Activated T-cell treated with anti-CD3 and anti-CD28 coated beads, Interleukin-2, amount 50 U/mL, for 72 hours (primary cell): ENCODE results near the gene CCNB2. TPM values are rescaled to one million over a fixed set of nuclear protein-coding genes. Genes with fewer than 3 reads are reported as not detected.
"Not testable (repeated sequence)": the region's sequence is repeated elsewhere in the genome, so short reads cannot be mapped to it uniquely, and the experiment has no call there.

Experiments used
- ATAC-seq, 2 donors: fragments of 150-1000 bp; cut with Tn5 transposase; replicated peaks in 1 of 2; 2 replicates each; pipeline ENCODE4 v1.10.0; 2021; ENCODE audit warnings: moderate library complexity in 2 of 2, mild to moderate bottlenecking in 1 of 2
- DNase-seq, 2 donors: peaks; one replicate each; pipeline ENCODE4 v3.0.0; 2021 to 2022; ENCODE audit warnings: mixed read lengths in 1 of 2
- H3K27ac Mint-ChIP-seq: one replicate; pipeline ENCODE4 v1.8.0; 2022; ENCODE audit warnings: mild to moderate bottlenecking, moderate library complexity, mixed read lengths
- H3K27me3 Mint-ChIP-seq: one replicate; pipeline ENCODE4 v1.8.0; 2022; ENCODE audit warnings: low read depth, mixed read lengths
- H3K36me3 Mint-ChIP-seq, 2 donors: one replicate each; pipeline ENCODE4 v1.8.0; 2022; ENCODE audit warnings: mixed read lengths in 2 of 2, mild to moderate bottlenecking in 1 of 2; ENCODE audit not compliant: insufficient read depth in 2 of 2
- H3K4me1 Mint-ChIP-seq: one replicate; pipeline ENCODE4 v1.8.0; 2022; ENCODE audit warnings: low read depth, mixed read lengths
- H3K4me3 Mint-ChIP-seq, 2 donors: one replicate each; pipeline ENCODE4 v1.8.0; 2022; ENCODE audit warnings: mild to moderate bottlenecking in 2 of 2, mixed read lengths in 2 of 2, moderate library complexity in 2 of 2
- H3K9me3 Mint-ChIP-seq, 2 donors: one replicate each; pipeline ENCODE4 v1.8.0; 2022; ENCODE audit warnings: mixed read lengths in 2 of 2
- total RNA-seq, 2 donors: library from RNA; stranded (reverse); gene quantifications; one replicate each; pipeline ENCODE4 v1.2.3, GENCODE V29; 2022

CCNB2 gene
- total RNA-seq, 2 donors from 2014 or later: 65.9 to 77.8 TPM

- H3K27ac Mint-ChIP-seq: no peak overlapping the region
- DNase-seq (no peak), ATAC-seq (no peak)
- H3K36me3 Mint-ChIP-seq: peaks cover 12 to 45% of the 10 kb centered on the region in 2 donors
- no peak overlapping the region for H3K4me3 Mint-ChIP-seq
- no peaks in the 10 kb centered on the region for H3K4me1 Mint-ChIP-seq
- H3K27me3 Mint-ChIP-seq: no peaks in the 10 kb centered on the region
- no peaks in the 10 kb centered on the region for H3K9me3 Mint-ChIP-seq
These were observed 10.1 kb downstream of the CCNB2 start for GRCh38 chr15:59115047-59115446.

- DNase-seq: no peak
- peaks cover 12 to 47% of the 10 kb centered on the region in 2 donors for H3K36me3 Mint-ChIP-seq
- no peaks in the 10 kb centered on the region for H3K4me1 Mint-ChIP-seq
- H3K9me3 Mint-ChIP-seq: no peaks in the 10 kb centered on the region
- H3K27me3 Mint-ChIP-seq: no peaks in the 10 kb centered on the region
- ATAC-seq: no peak
- no peak overlapping the region for H3K4me3 Mint-ChIP-seq
- no peak overlapping the region for H3K27ac Mint-ChIP-seq
These were observed 11.2 kb downstream of the CCNB2 start for GRCh38 chr15:59116141-59116540.

- H3K9me3 Mint-ChIP-seq: no peaks in the 10 kb centered on the region
- no peaks in the 10 kb centered on the region for H3K4me1 Mint-ChIP-seq
- H3K27ac Mint-ChIP-seq: no peak overlapping the region
- DNase-seq (no peak), ATAC-seq (no peak)
- no peaks in the 10 kb centered on the region for H3K27me3 Mint-ChIP-seq
- H3K4me3 Mint-ChIP-seq: no peak overlapping the region
- peaks cover 12 to 47% of the 10 kb centered on the region in 2 donors for H3K36me3 Mint-ChIP-seq
These were observed 11.8 kb downstream of the CCNB2 start for GRCh38 chr15:59116771-59117170.

GRCh38 chr15:59119625-59120024 is 14.7 kb downstream of the CCNB2 start:
- no peaks in the 10 kb centered on the region for H3K4me1 Mint-ChIP-seq
- peaks cover 9 to 36% of the 10 kb centered on the region in 2 donors for H3K36me3 Mint-ChIP-seq
- DNase-seq (no peak), ATAC-seq (no peak)
- no peak overlapping the region for H3K27ac Mint-ChIP-seq
- no peaks in the 10 kb centered on the region for H3K9me3 Mint-ChIP-seq
- H3K27me3 Mint-ChIP-seq: no peaks in the 10 kb centered on the region
- no peak overlapping the region for H3K4me3 Mint-ChIP-seq

GRCh38 chr15:59120937-59121336 is 16.0 kb downstream of the CCNB2 start:
- Mint-ChIP-seq H3K9me3 (no peaks in the 10 kb centered on the region), H3K36me3 (peaks cover 8 to 39% of the 10 kb centered on the region in 2 donors), H3K4me1 (no peaks in the 10 kb centered on the region), H3K27ac (no peak overlapping the region), H3K27me3 (no peaks in the 10 kb centered on the region), H3K4me3 (no peak overlapping the region)
- ATAC-seq: no peak
- no peak for DNase-seq

- no peak overlapping the region for H3K27ac Mint-ChIP-seq
These were observed 19.3 kb downstream of the CCNB2 start for GRCh38 chr15:59124261-59124660.

GRCh38 chr15:59125683-59126082 is 20.7 kb downstream of the CCNB2 start:
- H3K36me3 Mint-ChIP-seq: peaks cover 30 to 56% of the 10 kb centered on the region in 2 donors
- not testable (repeated sequence) for H3K4me1 Mint-ChIP-seq, H3K27ac Mint-ChIP-seq, H3K4me3 Mint-ChIP-seq, DNase-seq, H3K27me3 Mint-ChIP-seq, ATAC-seq
- peaks cover 2 to 11% of the 10 kb centered on the region in 2 donors for H3K9me3 Mint-ChIP-seq

More at GRCh38 chr15:59124261-59124660, 19.3 kb downstream of the CCNB2 start:
- peaks cover 19 to 47% of the 10 kb centered on the region in 2 donors for H3K36me3 Mint-ChIP-seq
- H3K4me3 Mint-ChIP-seq: no peak overlapping the region
- peaks cover 0 to 11% of the 10 kb centered on the region in 2 donors for H3K9me3 Mint-ChIP-seq
- H3K4me1 Mint-ChIP-seq: no peaks in the 10 kb centered on the region
- H3K27me3 Mint-ChIP-seq: no peaks in the 10 kb centered on the region
- no peak for ATAC-seq
- no peak for DNase-seq

GRCh38 chr15:59127255-59127654 is 22.3 kb downstream of the CCNB2 start:
- not testable (repeated sequence) for ATAC-seq, H3K27me3 Mint-ChIP-seq, DNase-seq, H3K4me1 Mint-ChIP-seq, H3K4me3 Mint-ChIP-seq, H3K27ac Mint-ChIP-seq
- Mint-ChIP-seq H3K36me3 (peaks cover 31 to 59% of the 10 kb centered on the region in 2 donors), H3K9me3 (peaks cover 2 to 11% of the 10 kb centered on the region in 2 donors)

GRCh38 chr15:59131456-59131855 is 26.5 kb downstream of the CCNB2 start:
- DNase-seq (no peak), ATAC-seq (no peak)
- no peaks in the 10 kb centered on the region for H3K27me3 Mint-ChIP-seq
- no peak overlapping the region for H3K4me3 Mint-ChIP-seq
- H3K4me1 Mint-ChIP-seq: no peaks in the 10 kb centered on the region
- no peak overlapping the region for H3K27ac Mint-ChIP-seq
- peaks cover 2 to 11% of the 10 kb centered on the region in 2 donors for H3K9me3 Mint-ChIP-seq
- peaks cover 25 to 46% of the 10 kb centered on the region in 2 donors for H3K36me3 Mint-ChIP-seq

- Mint-ChIP-seq H3K27me3 (no peaks in the 10 kb centered on the region), H3K4me3 (no peak overlapping the region), H3K27ac (no peak overlapping the region), H3K36me3 (peaks cover 24 to 43% of the 10 kb centered on the region in 2 donors), H3K4me1 (peaks cover 2% of the 10 kb centered on the region), H3K9me3 (peaks cover 2 to 11% of the 10 kb centered on the region in 2 donors)
- DNase-seq (no peak), ATAC-seq (no peak)
These were observed 27.1 kb downstream of the CCNB2 start for GRCh38 chr15:59131969-59132562.

- peaks cover 1 to 2% of the 10 kb centered on the region in 2 donors for H3K9me3 Mint-ChIP-seq
These were observed 29.0 kb downstream of the CCNB2 start for GRCh38 chr15:59133929-59134427.

GRCh38 chr15:59137566-59137965 is 32.6 kb downstream of the CCNB2 start:
- Mint-ChIP-seq H3K4me1 (peaks cover 19% of the 10 kb centered on the region), H3K27ac (no peak overlapping the region), H3K4me3 (no peak overlapping the region), H3K9me3 (no peaks in the 10 kb centered on the region), H3K27me3 (no peaks in the 10 kb centered on the region), H3K36me3 (peaks cover 2 to 11% of the 10 kb centered on the region in 2 donors)
- DNase-seq (peak in 1 of 2 donors; percentile 12), ATAC-seq (peak in 1 of 2 donors; percentile 43)

More at GRCh38 chr15:59133929-59134427, 29.0 kb downstream of the CCNB2 start:
- ATAC-seq (no peak), DNase-seq (no peak)
- H3K4me1 Mint-ChIP-seq: peaks cover 15% of the 10 kb centered on the region
- H3K4me3 Mint-ChIP-seq: no peak overlapping the region
- H3K36me3 Mint-ChIP-seq: peaks cover 15 to 24% of the 10 kb centered on the region in 2 donors
- no peaks in the 10 kb centered on the region for H3K27me3 Mint-ChIP-seq
- H3K27ac Mint-ChIP-seq: no peak overlapping the region

GRCh38 chr15:59138243-59138642 is 33.3 kb downstream of the CCNB2 start:
- Mint-ChIP-seq H3K36me3 (peaks cover 2 to 11% of the 10 kb centered on the region in 2 donors), H3K9me3 (no peaks in the 10 kb centered on the region), H3K4me3 (no peak overlapping the region), H3K27me3 (no peaks in the 10 kb centered on the region), H3K4me1 (peaks cover 19% of the 10 kb centered on the region), H3K27ac (no peak overlapping the region)
- peak; percentile 59 to 66 for DNase-seq
- peak; percentile 81 to 86 for ATAC-seq
